Esophagus muscularis mucosa (tissue), 4 donors: ENCODE measurements around the gene C1orf94. TPM values are rescaled to one million over a fixed set of nuclear protein-coding genes. Genes with fewer than 3 reads are reported as not detected.

Experiments used
- DNase-seq: peaks from one replicate; pipeline ENCODE4 v3.0.0-alpha.2; 2017; ENCODE audit errors: extremely low spot score
- H3K27ac ChIP-seq, 4 donors: fragments of 200-600 bp; sonication (generic); replicated peaks in 1 of 4; 1 replicate in 3 of 4; 2 replicates in 1 of 4; pipeline ENCODE4 v1.5.1; 2016 to 2019; ENCODE audit warnings: mild to moderate bottlenecking in 1 of 4
- H3K27me3 ChIP-seq, 4 donors: fragments of 200-600 bp; sonication (generic); one replicate each; pipeline versions ENCODE4 v1.5.1 to v1.6.0; 2016 to 2019
- H3K36me3 ChIP-seq, 4 donors: fragments of 200-600 bp; sonication (generic); one replicate each; pipeline ENCODE4 v1.5.1; 2016 to 2019
- H3K4me1 ChIP-seq, 4 donors: fragments of 200-600 bp; sonication (generic); one replicate each; pipeline ENCODE4 v1.5.1; 2016 to 2019
- H3K4me3 ChIP-seq, 4 donors: fragments of 200-600 bp; sonication (generic); 1 replicate in 2 of 4; 2 replicates in 2 of 4; pipeline ENCODE4 v1.5.1; 2016 to 2019; ENCODE audit warnings: mild to moderate bottlenecking in 4 of 4, moderate library complexity in 1 of 4
- H3K9me3 ChIP-seq, 4 donors: fragments of 200-600 bp; sonication (generic); 1 replicate in 3 of 4; 2 replicates in 1 of 4; pipeline ENCODE4 v1.5.1; 2016 to 2019
- EP300 ChIP-seq: sonication (generic); formaldehyde crosslinking; IDR thresholded peaks from one replicate; pipeline ENCODE4 v1.6.1; 2017; ENCODE audit warnings: antibody characterized with exemption
- POLR2A ChIP-seq: fragments of 450-650 bp; IDR thresholded peaks from one replicate; pipeline ENCODE4 v1.6.1; 2017; ENCODE audit warnings: antibody characterized with exemption, moderate library complexity, mild to moderate bottlenecking, low read depth
- POLR2AphosphoS5 ChIP-seq, 2 donors: sonication (generic); formaldehyde crosslinking; IDR thresholded peaks; one replicate each; pipeline ENCODE4 v1.6.1; 2017; ENCODE audit warnings: antibody characterized with exemption in 2 of 2
- WGBS: methylation state at CpG from one replicate; pipeline ENCODE4 v1.1.5; 2018; 5-methylcytosine and 5-hydroxymethylcytosine counted together
- intact Hi-C: fragments of 100-400 bp; cut with DNase I; formaldehyde crosslinking; loops from one replicate; pipeline ENCODE4 v1.15.1; 2023
- total RNA-seq, 4 donors: library from RNA; depleted of rRNA; stranded (reverse); fragments of >200 nt; gene quantifications; one replicate each; pipeline versions ENCODE4 v1.1.0 to v1.2.1, GENCODE V29; 2016
- TF ChIP-seq, protein P1 (sequence below), 3 experiments: fragments of 200-600 bp in 2 of 3; fragments of 450-650 bp in 1 of 3; sonication (generic) in 2 of 3; IDR thresholded peaks; one replicate each; pipeline ENCODE4 v1.5.1; 2017 to 2019; ENCODE audit warnings: antibody characterized with exemption in 3 of 3, mild to moderate bottlenecking in 2 of 3, moderate library complexity in 1 of 3

C1orf94 gene
- total RNA-seq, 4 donors from 2014 or later: 0.13 TPM; not detected in 3

DNA sequence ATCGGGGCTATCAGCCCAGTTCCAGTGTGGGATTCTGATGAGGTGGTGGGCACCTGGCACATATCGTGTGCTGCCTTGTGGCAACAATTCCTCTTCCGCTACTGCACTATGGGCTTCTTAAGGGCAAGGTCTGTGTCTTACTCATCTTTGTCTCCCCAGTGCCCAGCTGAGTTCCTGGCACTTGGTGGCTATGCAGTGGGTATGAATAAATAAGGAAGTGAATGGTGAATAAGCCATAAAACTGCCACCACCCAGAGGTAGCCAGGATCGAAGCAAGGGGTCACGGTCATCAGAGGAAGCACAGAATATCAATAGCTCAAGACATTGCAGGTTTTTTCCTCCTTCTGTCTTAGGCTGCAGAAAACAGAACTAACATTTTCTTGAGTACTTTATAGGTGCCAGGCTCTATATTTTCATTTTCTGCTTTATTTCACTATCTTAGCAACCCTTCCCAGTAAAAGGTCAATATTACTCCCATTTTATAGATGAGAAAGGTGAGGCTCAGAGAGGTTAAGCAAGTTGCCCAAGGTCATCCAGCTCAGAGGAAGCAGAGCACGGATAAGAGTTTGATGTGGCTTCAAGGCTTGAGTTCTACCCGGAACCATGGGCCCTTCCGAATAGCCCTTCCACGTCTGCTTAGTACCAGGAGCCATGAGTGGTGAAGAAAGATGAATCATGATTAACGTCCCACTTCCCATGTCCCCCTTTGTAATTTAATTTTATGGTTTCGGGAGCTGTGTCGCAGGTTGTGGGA is 10.2 kb downstream of the C1orf94 start:
- Histone ChIP-seq H3K4me3 (no peak overlapping the region), H3K27ac (no peak overlapping the region), H3K36me3 (no peaks in the 10 kb centered on the region), H3K27me3 (peaks cover 0 to 43% (median 4%) of the 10 kb centered on the region in 4 donors), H3K4me1 (no peaks in the 10 kb centered on the region), H3K9me3 (peaks cover 0 to 17% (median 11%) of the 10 kb centered on the region in 4 donors)
- no peak for DNase-seq
- intact Hi-C loops: no loop called here
- TF ChIP-seq POLR2A: no peak
- TF ChIP-seq, protein P1, sequence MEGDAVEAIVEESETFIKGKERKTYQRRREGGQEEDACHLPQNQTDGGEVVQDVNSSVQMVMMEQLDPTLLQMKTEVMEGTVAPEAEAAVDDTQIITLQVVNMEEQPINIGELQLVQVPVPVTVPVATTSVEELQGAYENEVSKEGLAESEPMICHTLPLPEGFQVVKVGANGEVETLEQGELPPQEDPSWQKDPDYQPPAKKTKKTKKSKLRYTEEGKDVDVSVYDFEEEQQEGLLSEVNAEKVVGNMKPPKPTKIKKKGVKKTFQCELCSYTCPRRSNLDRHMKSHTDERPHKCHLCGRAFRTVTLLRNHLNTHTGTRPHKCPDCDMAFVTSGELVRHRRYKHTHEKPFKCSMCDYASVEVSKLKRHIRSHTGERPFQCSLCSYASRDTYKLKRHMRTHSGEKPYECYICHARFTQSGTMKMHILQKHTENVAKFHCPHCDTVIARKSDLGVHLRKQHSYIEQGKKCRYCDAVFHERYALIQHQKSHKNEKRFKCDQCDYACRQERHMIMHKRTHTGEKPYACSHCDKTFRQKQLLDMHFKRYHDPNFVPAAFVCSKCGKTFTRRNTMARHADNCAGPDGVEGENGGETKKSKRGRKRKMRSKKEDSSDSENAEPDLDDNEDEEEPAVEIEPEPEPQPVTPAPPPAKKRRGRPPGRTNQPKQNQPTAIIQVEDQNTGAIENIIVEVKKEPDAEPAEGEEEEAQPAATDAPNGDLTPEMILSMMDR (IDR thresholded peaks at IDR 0.05): no peak
- no peak for TF ChIP-seq EP300
- WGBS: 76% methylated on average over 12 of the region's 12 CpGs

DNA sequence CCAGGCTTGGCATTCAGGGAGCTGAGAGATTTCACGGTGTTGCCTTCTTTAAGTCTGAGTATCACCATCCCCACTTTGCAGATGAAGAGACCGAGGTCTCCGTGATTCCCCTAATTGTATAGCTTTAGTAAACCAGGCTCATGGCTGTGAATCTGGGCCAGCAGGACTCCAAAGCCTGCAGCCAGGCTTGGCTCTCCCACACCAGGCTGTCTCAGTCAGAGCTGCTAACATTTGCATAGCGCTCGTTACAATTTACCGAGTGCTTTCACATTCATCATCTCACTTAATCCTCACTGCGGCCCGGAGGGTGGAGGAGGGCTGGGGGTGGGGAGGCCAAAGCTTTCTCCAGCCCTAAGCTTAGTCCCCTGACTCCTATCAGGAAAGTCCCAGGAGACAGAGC is 11.7 kb downstream of the C1orf94 start:
- Histone ChIP-seq H3K36me3 (no peaks in the 10 kb centered on the region), H3K27ac (no peak overlapping the region), H3K4me3 (no peak overlapping the region), H3K9me3 (peaks cover 0 to 17% (median 11%) of the 10 kb centered on the region in 4 donors), H3K27me3 (peaks cover 0 to 42% (median 4%) of the 10 kb centered on the region in 4 donors), H3K4me1 (no peaks in the 10 kb centered on the region)
- WGBS: 26% methylated on average over 8 of the region's 8 CpGs
- intact Hi-C loops: no loop called here
- TF ChIP-seq EP300: no peak
- no peak for TF ChIP-seq POLR2A
- TF ChIP-seq POLR2AphosphoS5 (IDR thresholded peaks at IDR 0.05): no peak
- TF ChIP-seq, protein P1 (IDR thresholded peaks at IDR 0.05): no peak
- DNase-seq: no peak

- no peaks in the 10 kb centered on the region for H3K36me3 ChIP-seq
- no peak for TF ChIP-seq POLR2AphosphoS5 (IDR thresholded peaks at IDR 0.05)
- TF ChIP-seq POLR2A: no peak
- TF ChIP-seq, protein P1 (IDR thresholded peaks at IDR 0.05): no peak
- TF ChIP-seq EP300: no peak
- H3K4me1 ChIP-seq: no peaks in the 10 kb centered on the region
- WGBS: 78% methylated on average over 4 of the region's 4 CpGs
- no peak overlapping the region for H3K4me3 ChIP-seq
- H3K27ac ChIP-seq: no peak overlapping the region
- no peak for DNase-seq
- peaks cover 0 to 17% (median 11%) of the 10 kb centered on the region in 4 donors for H3K9me3 ChIP-seq
- intact Hi-C loops: no loop called here
- peaks cover 0 to 42% (median 4%) of the 10 kb centered on the region in 4 donors for H3K27me3 ChIP-seq
These were observed 12.3 kb downstream of the C1orf94 start for GRCh38 chr1:34188985-34189384.

DNA sequence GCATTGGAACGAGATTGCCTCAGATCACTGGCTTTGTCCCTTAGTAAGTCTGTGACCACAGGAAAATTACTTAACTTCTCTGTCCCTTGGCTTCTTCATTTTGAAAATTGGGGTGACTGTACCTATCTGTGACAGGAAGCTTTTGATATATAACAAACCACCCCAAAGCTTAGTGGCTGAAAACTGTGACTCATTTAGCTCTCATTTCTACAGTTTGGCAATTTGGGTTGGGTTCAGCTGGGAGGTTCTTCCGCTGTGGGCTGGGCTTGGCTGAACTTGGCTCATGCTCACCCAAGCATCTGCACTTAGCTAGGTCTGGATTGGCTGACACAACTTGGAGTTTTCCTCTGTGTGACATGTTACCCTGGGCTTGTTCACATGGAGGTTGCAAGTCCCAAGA is 14.0 kb downstream of the C1orf94 start:
- Histone ChIP-seq H3K27me3 (peaks cover 0 to 34% (median 4%) of the 10 kb centered on the region in 4 donors), H3K4me3 (no peak overlapping the region), H3K9me3 (peaks cover 0 to 17% (median 11%) of the 10 kb centered on the region in 4 donors), H3K4me1 (no peaks in the 10 kb centered on the region), H3K36me3 (no peaks in the 10 kb centered on the region), H3K27ac (no peak overlapping the region)
- intact Hi-C loops: no loop called here
- TF ChIP-seq, protein P1 (IDR thresholded peaks at IDR 0.05): no peak
- TF ChIP-seq POLR2AphosphoS5 (IDR thresholded peaks at IDR 0.05) (no peak), EP300 (no peak), POLR2A (no peak)
- DNase-seq: no peak
- 86% methylated on average over 2 of the region's 2 CpGs for WGBS

DNA sequence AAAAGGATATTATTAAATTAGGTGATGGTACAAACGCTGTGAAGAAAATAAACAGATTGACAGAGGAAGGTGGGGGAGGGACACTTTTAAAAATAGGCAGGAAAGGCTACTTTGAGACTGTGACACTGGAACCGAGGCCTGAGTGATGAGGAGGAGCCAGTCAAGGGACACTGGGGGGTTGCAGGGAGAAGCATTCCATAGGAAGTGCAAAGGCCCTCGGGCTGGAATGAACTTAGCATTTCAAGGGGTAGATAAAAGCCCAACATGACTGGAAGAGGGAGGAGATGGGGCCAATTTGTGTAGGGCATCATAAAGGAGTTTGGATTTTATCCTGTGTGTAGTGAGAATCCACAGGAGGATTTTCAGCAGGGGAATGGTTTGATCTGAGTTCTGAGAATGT is 15.9 kb downstream of the C1orf94 start:
- Histone ChIP-seq H3K27ac (no peak overlapping the region), H3K4me3 (no peak overlapping the region), H3K9me3 (peaks cover 0 to 17% (median 11%) of the 10 kb centered on the region in 4 donors), H3K4me1 (no peaks in the 10 kb centered on the region), H3K36me3 (no peaks in the 10 kb centered on the region), H3K27me3 (peaks cover 0 to 37% (median 0%) of the 10 kb centered on the region in 4 donors)
- no peak for DNase-seq
- WGBS: 36% methylated on average over 3 of the region's 3 CpGs
- intact Hi-C loops: no loop called here
- no peak for TF ChIP-seq POLR2A
- TF ChIP-seq, protein P1 (IDR thresholded peaks at IDR 0.05): no peak
- TF ChIP-seq EP300: no peak
- TF ChIP-seq POLR2AphosphoS5 (IDR thresholded peaks at IDR 0.05): no peak
